ENCODE measurements around the gene ANKRD40. TPM values are rescaled to one million over a fixed set of nuclear protein-coding genes. Genes with fewer than 3 reads are reported as not detected.

Gene ANKRD40
- total RNA-seq, 4 donors from 2014 or later = 44.9 to 122 (median 80.4) TPM

DNA sequence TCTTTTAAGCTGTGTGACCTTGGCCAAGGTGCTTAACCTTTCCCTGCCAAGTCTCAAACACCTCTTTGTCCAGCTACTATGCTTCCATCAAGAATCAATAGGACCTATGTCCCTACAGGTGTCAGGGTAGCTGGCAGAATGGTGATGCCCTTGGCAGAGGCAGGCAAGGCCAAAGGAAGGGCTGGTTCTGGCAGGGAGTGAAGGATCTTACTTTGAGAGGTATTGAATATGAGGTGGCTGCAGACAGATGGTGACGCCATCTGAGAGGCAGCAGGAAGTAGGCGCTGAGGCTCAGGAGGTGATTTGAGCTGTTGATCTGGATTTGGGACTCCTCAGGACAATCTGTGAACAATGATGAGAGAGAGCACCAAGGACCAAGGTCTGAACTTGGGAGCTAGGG, 60.5 kb downstream of the ANKRD40 start:
- TF ChIP-seq, protein P1, sequence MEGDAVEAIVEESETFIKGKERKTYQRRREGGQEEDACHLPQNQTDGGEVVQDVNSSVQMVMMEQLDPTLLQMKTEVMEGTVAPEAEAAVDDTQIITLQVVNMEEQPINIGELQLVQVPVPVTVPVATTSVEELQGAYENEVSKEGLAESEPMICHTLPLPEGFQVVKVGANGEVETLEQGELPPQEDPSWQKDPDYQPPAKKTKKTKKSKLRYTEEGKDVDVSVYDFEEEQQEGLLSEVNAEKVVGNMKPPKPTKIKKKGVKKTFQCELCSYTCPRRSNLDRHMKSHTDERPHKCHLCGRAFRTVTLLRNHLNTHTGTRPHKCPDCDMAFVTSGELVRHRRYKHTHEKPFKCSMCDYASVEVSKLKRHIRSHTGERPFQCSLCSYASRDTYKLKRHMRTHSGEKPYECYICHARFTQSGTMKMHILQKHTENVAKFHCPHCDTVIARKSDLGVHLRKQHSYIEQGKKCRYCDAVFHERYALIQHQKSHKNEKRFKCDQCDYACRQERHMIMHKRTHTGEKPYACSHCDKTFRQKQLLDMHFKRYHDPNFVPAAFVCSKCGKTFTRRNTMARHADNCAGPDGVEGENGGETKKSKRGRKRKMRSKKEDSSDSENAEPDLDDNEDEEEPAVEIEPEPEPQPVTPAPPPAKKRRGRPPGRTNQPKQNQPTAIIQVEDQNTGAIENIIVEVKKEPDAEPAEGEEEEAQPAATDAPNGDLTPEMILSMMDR (IDR thresholded peaks at IDR 0.05; ENCODE audit: low read depth) = no peak

DNA sequence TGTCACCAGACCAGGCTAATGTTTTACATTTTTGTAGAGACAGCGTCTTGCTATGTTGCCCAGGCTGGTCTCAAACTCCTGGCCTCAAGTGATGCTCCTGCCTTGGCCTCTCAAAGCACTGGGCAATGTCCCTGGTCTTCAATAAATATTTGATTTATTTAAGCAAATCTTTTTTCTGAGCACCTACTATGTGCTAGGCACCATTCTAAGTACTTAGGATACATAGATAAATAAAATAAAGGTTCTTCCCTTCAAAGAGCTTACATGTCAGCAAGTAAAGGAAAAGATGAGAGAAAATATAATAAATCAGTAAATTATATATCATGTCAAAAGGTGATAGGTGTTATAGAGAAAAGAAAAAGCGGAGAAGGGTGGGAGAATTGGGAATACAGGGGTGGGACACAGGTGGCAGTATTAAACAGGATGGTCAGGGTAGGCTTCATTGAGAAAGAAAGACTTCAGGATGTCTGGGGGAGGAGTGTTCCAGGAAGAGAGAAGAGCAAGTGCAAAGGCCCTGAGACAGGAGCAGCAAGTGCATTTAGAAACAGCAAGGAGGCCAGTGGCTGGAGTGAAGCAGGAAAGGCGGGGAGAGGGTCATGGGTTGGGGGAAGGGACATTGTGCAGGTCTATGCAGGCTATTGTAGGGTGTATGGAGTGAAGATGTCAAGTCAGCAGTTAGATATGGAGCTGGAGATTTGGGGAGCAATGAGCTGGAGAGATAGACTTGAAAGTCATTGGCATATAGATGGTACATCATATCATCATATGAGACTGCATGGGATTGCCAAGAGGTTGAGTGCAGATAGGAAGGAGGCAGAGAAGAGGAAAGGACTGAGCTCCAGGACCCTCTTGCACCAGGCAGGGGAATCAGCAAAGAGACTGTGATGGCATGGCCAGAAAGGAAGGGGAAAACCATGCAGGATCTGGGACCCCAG, 61.7 kb downstream of the ANKRD40 start:
- TF ChIP-seq, protein P1 (IDR thresholded peaks at IDR 0.05; ENCODE audit: low read depth) = no peak

Small RNAs within 50 kb of the gene (small RNA-seq; reads per million reads assigned to genes)
- gene RF00019 = 0.49 reads per million

Other genes with a start within 250 kb of the ANKRD40 start
- gene CHAD, start 239.0 kb downstream of the ANKRD40 start, total RNA-seq = not detected
- 10 to 100 TPM; 19.9 to 29.9 (median 28.6) TPM for gene RSAD1, start 229.1 kb downstream of the ANKRD40 start, total RNA-seq
- 1 to 10 TPM in 2 of 4 donors, not detected in 2; 1.3 to 1.8 TPM for gene MYCBPAP, start 199.5 kb downstream of the ANKRD40 start, total RNA-seq
- not detected for gene EPN3, start 175.2 kb downstream of the ANKRD40 start, total RNA-seq
- gene SPATA20, start 160.7 kb downstream of the ANKRD40 start, total RNA-seq = 10 to 100 TPM; 24.5 to 64.0 (median 48.9) TPM
- under 1 TPM in 2 of 4 donors, not detected in 2; 0.17 to 0.44 TPM for gene CACNA1G, start 147.2 kb downstream of the ANKRD40 start, total RNA-seq
- gene ABCC3, start 73.0 kb downstream of the ANKRD40 start, total RNA-seq = 10 to 100 TPM; 12.2 to 23.1 (median 15.5) TPM
- 100 to 1,000 TPM in 1 of 4 donors, 10 to 100 TPM in 3; 79.9 to 101 (median 82.2) TPM for gene LUC7L3, start 11.7 kb upstream of the ANKRD40 start, total RNA-seq
- gene ANKRD40CL, start 59.6 kb upstream of the ANKRD40 start, total RNA-seq = not detected
- under 1 TPM in 1 of 4 donors, not detected in 3; 0.16 TPM for gene WFIKKN2, start 127.7 kb upstream of the ANKRD40 start, total RNA-seq
- gene TOB1, start 158.4 kb upstream of the ANKRD40 start, total RNA-seq = 10 to 100 TPM; 19.5 to 67.2 (median 24.5) TPM